Measurements from ENCODE around the gene ADGRE3.

- no peak for TF ChIP-seq CTCF (IDR thresholded peaks at IDR 0.05; ENCODE audit: low read depth, low read length, poor library complexity, severe bottlenecking)
- TF ChIP-seq EZH2phosphoT487 (IDR thresholded peaks at IDR 0.05; ENCODE audit: borderline replicate concordance, low read length) = no peak
Measured at GRCh38 chr19:14616407-14616806, 58.2 kb downstream of the ADGRE3 start.
